ENCODE results near the gene STK24.
"Not testable (repeated sequence)": the region's sequence is repeated elsewhere in the genome, so short reads cannot be mapped to it uniquely, and the experiment has no call there.

STK24 gene

GRCh38 chr13:98571955-98572662 lies 4.8 kb downstream of the STK24 start:
- no peak for TF ChIP-seq CTCF (IDR thresholded peaks at IDR 0.05; ENCODE audit: insufficient read depth, missing control alignments)
- FAIRE-seq: no peak
- no peak for DNase-seq (ENCODE audit: insufficient read length, low spot score)

DNA sequence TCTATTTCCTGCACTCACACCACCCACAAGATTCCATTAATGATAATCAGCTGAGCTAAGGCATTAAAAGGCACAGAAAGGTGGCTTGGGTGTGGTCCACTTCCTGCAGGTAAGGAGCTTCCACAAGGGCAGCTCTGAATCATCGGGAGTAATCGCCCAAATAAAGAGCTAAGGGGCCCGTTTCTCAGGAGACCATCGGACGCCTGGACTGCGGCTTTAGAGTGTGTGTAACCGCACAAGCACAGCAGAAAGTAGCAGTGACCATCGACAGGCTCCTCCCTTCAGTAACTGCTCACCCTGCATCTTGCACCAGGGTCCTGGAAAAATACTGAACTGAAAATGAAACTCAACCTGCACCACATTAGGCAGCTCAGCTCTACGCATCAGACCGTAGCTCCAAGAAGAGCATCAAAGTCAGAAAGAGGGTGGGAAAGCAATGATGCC lies 6.0 kb downstream of the STK24 start:
- FAIRE-seq: no peak
- no peak for DNase-seq (ENCODE audit: insufficient read length, low spot score)
- no peak for TF ChIP-seq CTCF (IDR thresholded peaks at IDR 0.05; ENCODE audit: insufficient read depth, missing control alignments)

GRCh38 chr13:98569494-98570367 lies 7.2 kb downstream of the STK24 start:
- DNase-seq (ENCODE audit: insufficient read length, low spot score); FAIRE-seq: not testable (repeated sequence)

GRCh38 chr13:98568918-98569317 lies 8.0 kb downstream of the STK24 start:
- FAIRE-seq (no peak), DNase-seq (ENCODE audit: insufficient read length, low spot score) (no peak)
- TF ChIP-seq CTCF (IDR thresholded peaks at IDR 0.05; ENCODE audit: insufficient read depth, missing control alignments): no peak

- no peak for DNase-seq (ENCODE audit: insufficient read length, low spot score)
Observed at GRCh38 chr13:98567140-98567539, 9.8 kb downstream of the STK24 start.

GRCh38 chr13:98565726-98566565 lies 11.0 kb downstream of the STK24 start:
- no peak for TF ChIP-seq CTCF (IDR thresholded peaks at IDR 0.05; ENCODE audit: insufficient read depth, missing control alignments)
- FAIRE-seq (no peak), DNase-seq (ENCODE audit: insufficient read length, low spot score) (no peak)

More at GRCh38 chr13:98567140-98567539, 9.8 kb downstream of the STK24 start:
- TF ChIP-seq CTCF (IDR thresholded peaks at IDR 0.05; ENCODE audit: insufficient read depth, missing control alignments): no peak
- no peak for FAIRE-seq

GRCh38 chr13:98564204-98564603 lies 12.7 kb downstream of the STK24 start:
- FAIRE-seq (no peak), DNase-seq (ENCODE audit: insufficient read length, low spot score) (no peak)
- TF ChIP-seq CTCF (IDR thresholded peaks at IDR 0.05; ENCODE audit: insufficient read depth, missing control alignments): no peak

All from D721Med (cell line).